Measurements from ENCODE around the gene NTN3.

The NTN3 gene

DNA sequence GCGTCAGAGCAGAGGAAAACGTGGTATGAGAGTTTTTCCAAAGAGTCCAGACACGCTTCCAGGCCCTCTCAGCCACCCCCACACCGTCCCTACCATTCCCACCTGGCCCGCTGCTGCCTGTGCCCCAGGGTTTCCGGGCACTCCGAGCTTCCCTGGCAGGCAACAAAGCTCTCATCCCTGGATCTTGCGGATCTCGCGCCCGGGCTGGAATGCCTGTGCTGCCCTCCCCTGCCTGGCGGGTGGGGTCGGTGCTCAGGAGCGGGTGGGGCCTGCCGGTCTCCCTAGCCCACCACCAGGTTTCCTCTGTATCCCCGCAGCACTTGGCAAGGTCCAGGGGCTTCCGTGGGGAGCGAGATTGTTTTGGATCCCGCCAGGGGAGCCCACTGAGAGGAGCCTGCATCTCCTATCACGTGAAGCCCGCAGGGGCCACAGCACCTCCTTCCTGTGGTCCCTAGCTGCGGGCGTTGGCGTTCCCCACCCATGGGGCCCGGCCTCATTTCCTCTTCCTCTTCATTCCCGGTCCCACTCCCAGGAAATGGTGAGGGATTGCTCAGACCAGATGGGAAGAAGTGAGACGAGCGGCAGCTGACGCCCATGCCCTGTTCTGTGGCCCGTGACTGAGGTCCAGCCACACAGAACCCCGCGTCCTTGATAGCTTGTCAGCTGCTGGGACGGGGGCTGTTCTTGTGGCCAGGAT lies 14.9 kb downstream of the NTN3 start:
- DNase-seq = no peak
- H3K14ac ChIP-seq (ENCODE audit: low read length in 2 of 2) = no peak overlapping the region
- no peak overlapping the region for H2BK15ac ChIP-seq (ENCODE audit: low read depth, poor library complexity, severe bottlenecking)
- WGBS = 89% methylated on average over 33 of the region's 33 CpGs
- no peak overlapping the region for H4K91ac ChIP-seq (ENCODE audit: low read length)
- H2AK5ac ChIP-seq (ENCODE audit: low read length, severe bottlenecking) = no peak overlapping the region
- H3K18ac ChIP-seq (ENCODE audit: low read depth in 1 of 2, low read length in 2 of 2) = no peak overlapping the region
- H2BK120ac ChIP-seq (ENCODE audit: low read depth, low read length) = no peak overlapping the region
- H3K27ac ChIP-seq (ENCODE audit: low read length, poor library complexity, severe bottlenecking) = no peak overlapping the region
- H4K8ac ChIP-seq (ENCODE audit: low read length) = no peak overlapping the region
- no peak overlapping the region for H3K4ac ChIP-seq (ENCODE audit: low read depth in 1 of 2, low read length in 2 of 2)
- peak overlapping the region in 1 of 2 experiments; percentile 53 for H3K23ac ChIP-seq (ENCODE audit: low read length in 2 of 2)
- H3K9ac ChIP-seq (ENCODE audit: low read length) = no peak overlapping the region
- H2BK5ac ChIP-seq (ENCODE audit: low read depth, low read length, poor library complexity, severe bottlenecking) = no peak overlapping the region
- H3K4me2 ChIP-seq (ENCODE audit: low read length, poor library complexity, severe bottlenecking) = no peak overlapping the region
- H3K27me3 ChIP-seq (ENCODE audit: control insufficient read depth in 1 of 2, insufficient read depth in 1 of 2, low read length in 2 of 2) = no peaks in the 10 kb centered on the region
- H3K4me1 ChIP-seq (ENCODE audit: control insufficient read depth, insufficient read depth, low read depth, low read length) = peaks cover 21% of the 10 kb centered on the region
- H3K4me3 ChIP-seq (ENCODE audit: insufficient read depth in 1 of 2, low read depth in 1 of 2, low read length in 2 of 2) = no peak overlapping the region
- peaks cover 50% of the 10 kb centered on the region for H3K79me1 ChIP-seq (replicated peaks; ENCODE audit: low read length, poor library complexity, severe bottlenecking)
- H3K9me3 ChIP-seq (ENCODE audit: control insufficient read depth, low read length) = no peaks in the 10 kb centered on the region
- H3K36me3 ChIP-seq (ENCODE audit: control insufficient read depth in 1 of 2, insufficient read depth in 2 of 2, low read depth in 1 of 2, low read length in 2 of 2) = peaks cover 3 to 26% of the 10 kb centered on the region in 2 experiments
- no peak overlapping the region for H2BK12ac ChIP-seq (ENCODE audit: low read length in 2 of 2)
- H2AFZ ChIP-seq (ENCODE audit: low read depth, low read length) = no peak overlapping the region

GRCh38 chr16:2486645-2487516 lies 15.8 kb downstream of the NTN3 start:
- peaks cover 50% of the 10 kb centered on the region for H3K79me1 ChIP-seq (replicated peaks; ENCODE audit: low read length, poor library complexity, severe bottlenecking)
- no peak overlapping the region for H3K9ac ChIP-seq (ENCODE audit: low read length)
- 85% methylated on average over 29 of the region's 29 CpGs for WGBS
- H4K91ac ChIP-seq (ENCODE audit: low read length) = no peak overlapping the region
- H2AK5ac ChIP-seq (ENCODE audit: low read length, severe bottlenecking) = no peak overlapping the region
- no peak overlapping the region for H2BK5ac ChIP-seq (ENCODE audit: low read depth, low read length, poor library complexity, severe bottlenecking)
- peak overlapping the region in 1 of 2 experiments; percentile 50 for H3K18ac ChIP-seq (ENCODE audit: low read depth in 1 of 2, low read length in 2 of 2)
- no peaks in the 10 kb centered on the region for H3K27me3 ChIP-seq (ENCODE audit: control insufficient read depth in 1 of 2, insufficient read depth in 1 of 2, low read length in 2 of 2)
- H2BK15ac ChIP-seq (ENCODE audit: low read depth, poor library complexity, severe bottlenecking) = no peak overlapping the region
- peak overlapping the region in 1 of 2 experiments; percentile 67 for H3K23ac ChIP-seq (ENCODE audit: low read length in 2 of 2)
- H2BK120ac ChIP-seq (ENCODE audit: low read depth, low read length) = no peak overlapping the region
- no peak overlapping the region for H3K4me3 ChIP-seq (ENCODE audit: insufficient read depth in 1 of 2, low read depth in 1 of 2, low read length in 2 of 2)
- no peak overlapping the region for H2AFZ ChIP-seq (ENCODE audit: low read depth, low read length)
- H3K4ac ChIP-seq (ENCODE audit: low read depth in 1 of 2, low read length in 2 of 2) = no peak overlapping the region
- H4K8ac ChIP-seq (ENCODE audit: low read length) = peak overlapping the region; percentile 35
- peak overlapping the region in 1 of 2 experiments; percentile 37 for H2BK12ac ChIP-seq (ENCODE audit: low read length in 2 of 2)
- H3K14ac ChIP-seq (ENCODE audit: low read length in 2 of 2) = peak overlapping the region in 1 of 2 experiments; percentile 79
- H3K4me2 ChIP-seq (ENCODE audit: low read length, poor library complexity, severe bottlenecking) = no peak overlapping the region
- H3K27ac ChIP-seq (ENCODE audit: low read length, poor library complexity, severe bottlenecking) = no peak overlapping the region
- H3K36me3 ChIP-seq (ENCODE audit: control insufficient read depth in 1 of 2, insufficient read depth in 2 of 2, low read depth in 1 of 2, low read length in 2 of 2) = peaks cover 3 to 26% of the 10 kb centered on the region in 2 experiments
- H3K9me3 ChIP-seq (ENCODE audit: control insufficient read depth, low read length) = no peaks in the 10 kb centered on the region
- peaks cover 24% of the 10 kb centered on the region for H3K4me1 ChIP-seq (ENCODE audit: control insufficient read depth, insufficient read depth, low read depth, low read length)
- no peak for DNase-seq

- Histone ChIP-seq H2AFZ (ENCODE audit: low read depth, low read length) (no peak overlapping the region), H3K4ac (ENCODE audit: low read depth in 1 of 2, low read length in 2 of 2) (peak overlapping the region in 1 of 2 experiments; percentile 1), H3K27me3 (ENCODE audit: control insufficient read depth in 1 of 2, insufficient read depth in 1 of 2, low read length in 2 of 2) (no peaks in the 10 kb centered on the region), H4K91ac (ENCODE audit: low read length) (no peak overlapping the region), H2BK12ac (ENCODE audit: low read length in 2 of 2) (no peak overlapping the region), H3K79me1 (replicated peaks; ENCODE audit: low read length, poor library complexity, severe bottlenecking) (peaks cover 48% of the 10 kb centered on the region), H3K9me3 (ENCODE audit: control insufficient read depth, low read length) (no peaks in the 10 kb centered on the region), H2BK120ac (ENCODE audit: low read depth, low read length) (no peak overlapping the region), H2BK15ac (ENCODE audit: low read depth, poor library complexity, severe bottlenecking) (no peak overlapping the region), H3K4me2 (ENCODE audit: low read length, poor library complexity, severe bottlenecking) (no peak overlapping the region), H2AK5ac (ENCODE audit: low read length, severe bottlenecking) (no peak overlapping the region), H3K27ac (ENCODE audit: low read length, poor library complexity, severe bottlenecking) (no peak overlapping the region), H2BK5ac (ENCODE audit: low read depth, low read length, poor library complexity, severe bottlenecking) (no peak overlapping the region), H3K9ac (ENCODE audit: low read length) (no peak overlapping the region), H3K36me3 (ENCODE audit: control insufficient read depth in 1 of 2, insufficient read depth in 2 of 2, low read depth in 1 of 2, low read length in 2 of 2) (peaks cover 3 to 23% of the 10 kb centered on the region in 2 experiments), H3K18ac (ENCODE audit: low read depth in 1 of 2, low read length in 2 of 2) (no peak overlapping the region), H3K4me1 (ENCODE audit: control insufficient read depth, insufficient read depth, low read depth, low read length) (peaks cover 26% of the 10 kb centered on the region), H4K8ac (ENCODE audit: low read length) (no peak overlapping the region), H3K4me3 (ENCODE audit: insufficient read depth in 1 of 2, low read depth in 1 of 2, low read length in 2 of 2) (no peak overlapping the region), H3K23ac (ENCODE audit: low read length in 2 of 2) (no peak overlapping the region), H3K14ac (ENCODE audit: low read length in 2 of 2) (no peak overlapping the region)
- no peak for DNase-seq
- 86% methylated on average over 8 of the region's 8 CpGs for WGBS
Measured at GRCh38 chr16:2487517-2487842, 16.4 kb downstream of the NTN3 start.

DNA sequence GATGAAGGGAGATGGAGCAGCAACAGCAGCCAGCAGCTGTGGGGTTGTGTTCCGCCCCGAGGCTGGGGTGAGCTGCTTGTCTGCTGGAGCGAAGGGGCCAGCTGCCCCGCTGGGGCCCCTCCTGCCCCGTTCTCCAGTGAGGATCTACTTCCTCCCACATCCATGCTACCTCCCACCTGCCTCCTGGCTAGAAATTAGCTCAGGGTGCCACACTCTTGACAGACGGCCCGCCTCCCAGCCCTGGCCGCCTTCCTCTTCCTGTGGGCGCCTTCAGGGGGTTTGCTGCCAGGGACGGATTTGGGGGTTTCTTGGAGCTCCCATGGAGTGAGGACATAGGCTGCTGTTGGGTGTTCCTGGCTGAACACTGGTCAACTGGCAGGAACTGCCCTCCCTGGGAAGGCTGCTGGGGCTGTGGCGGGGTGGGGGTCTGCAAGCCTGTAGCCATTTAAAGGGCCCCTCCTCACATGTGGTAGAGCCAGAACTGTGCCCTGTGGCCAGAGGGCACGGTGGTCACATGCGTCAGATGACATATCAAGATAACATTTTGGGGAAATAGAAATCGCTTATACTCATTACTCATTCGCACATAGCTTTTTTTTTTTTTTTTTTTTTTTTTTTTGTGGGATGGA lies 16.9 kb downstream of the NTN3 start:
- H3K4me3 ChIP-seq (ENCODE audit: insufficient read depth in 1 of 2, low read depth in 1 of 2, low read length in 2 of 2) = no peak overlapping the region
- no peaks in the 10 kb centered on the region for H3K9me3 ChIP-seq (ENCODE audit: control insufficient read depth, low read length)
- peaks cover 27% of the 10 kb centered on the region for H3K4me1 ChIP-seq (ENCODE audit: control insufficient read depth, insufficient read depth, low read depth, low read length)
- no peak overlapping the region for H4K8ac ChIP-seq (ENCODE audit: low read length)
- H2BK120ac ChIP-seq (ENCODE audit: low read depth, low read length) = no peak overlapping the region
- H3K4ac ChIP-seq (ENCODE audit: low read depth in 1 of 2, low read length in 2 of 2) = peak overlapping the region in 1 of 2 experiments; percentile 1
- no peak overlapping the region for H3K14ac ChIP-seq (ENCODE audit: low read length in 2 of 2)
- no peaks in the 10 kb centered on the region for H3K27me3 ChIP-seq (ENCODE audit: control insufficient read depth in 1 of 2, insufficient read depth in 1 of 2, low read length in 2 of 2)
- no peak overlapping the region for H2BK15ac ChIP-seq (ENCODE audit: low read depth, poor library complexity, severe bottlenecking)
- no peak overlapping the region for H2BK5ac ChIP-seq (ENCODE audit: low read depth, low read length, poor library complexity, severe bottlenecking)
- no peak overlapping the region for H2AFZ ChIP-seq (ENCODE audit: low read depth, low read length)
- no peak overlapping the region for H2BK12ac ChIP-seq (ENCODE audit: low read length in 2 of 2)
- H3K18ac ChIP-seq (ENCODE audit: low read depth in 1 of 2, low read length in 2 of 2) = no peak overlapping the region
- 81% methylated on average over 11 of the region's 15 CpGs for WGBS
- H3K9ac ChIP-seq (ENCODE audit: low read length) = no peak overlapping the region
- DNase-seq = no peak
- no peak overlapping the region for H2AK5ac ChIP-seq (ENCODE audit: low read length, severe bottlenecking)
- H3K23ac ChIP-seq (ENCODE audit: low read length in 2 of 2) = no peak overlapping the region
- no peak overlapping the region for H3K4me2 ChIP-seq (ENCODE audit: low read length, poor library complexity, severe bottlenecking)
- peaks cover 3 to 23% of the 10 kb centered on the region in 2 experiments for H3K36me3 ChIP-seq (ENCODE audit: control insufficient read depth in 1 of 2, insufficient read depth in 2 of 2, low read depth in 1 of 2, low read length in 2 of 2)
- H3K27ac ChIP-seq (ENCODE audit: low read length, poor library complexity, severe bottlenecking) = no peak overlapping the region
- H3K79me1 ChIP-seq (replicated peaks; ENCODE audit: low read length, poor library complexity, severe bottlenecking) = peaks cover 47% of the 10 kb centered on the region
- peak overlapping the region; percentile 52 for H4K91ac ChIP-seq (ENCODE audit: low read length)

Data from mesenchymal stem cell (in vitro differentiated cells and primary cell).